Hepatocyte (in vitro differentiated cells): Measurements from ENCODE around the gene RIN3. TPM values are rescaled to one million over a fixed set of nuclear protein-coding genes. Genes with fewer than 3 reads are reported as not detected.

Experiments used
- DNase-seq: peaks from one replicate; pipeline ENCODE4 v3.0.0-alpha.2; 2016; ENCODE audit warnings: low spot score
- H2AFZ ChIP-seq: fragments of 200-600 bp; sonication (generic); 2 replicates; pipeline ENCODE4 v1.6.0; 2016; ENCODE audit warnings: antibody characterized with exemption, mild to moderate bottlenecking
- H3K27ac ChIP-seq: fragments of 200-600 bp; sonication (generic); 2 replicates; pipeline ENCODE4 v1.5.1; 2016; ENCODE audit warnings: mild to moderate bottlenecking
- H3K27me3 ChIP-seq: fragments of 200-600 bp; sonication (generic); 2 replicates; pipeline ENCODE4 v1.6.1; 2016
- H3K36me3 ChIP-seq: fragments of 200-600 bp; sonication (generic); replicated peaks from 2 replicates; pipeline ENCODE4 v1.5.1; 2016; ENCODE audit warnings: low read depth; ENCODE audit not compliant: insufficient read depth
- H3K4me1 ChIP-seq: fragments of 200-600 bp; sonication (generic); 2 replicates; pipeline ENCODE4 v1.5.1; 2016; ENCODE audit warnings: mild to moderate bottlenecking, moderate library complexity; ENCODE audit not compliant: insufficient read depth
- H3K4me2 ChIP-seq: fragments of 200-600 bp; sonication (generic); 2 replicates; pipeline ENCODE4 v1.6.0; 2016
- H3K4me3 ChIP-seq: fragments of 200-600 bp; sonication (generic); 2 replicates; pipeline ENCODE4 v1.5.1; 2016; ENCODE audit warnings: mild to moderate bottlenecking
- H3K79me2 ChIP-seq: fragments of 200-600 bp; sonication (generic); 2 replicates; pipeline ENCODE4 v1.6.0; 2017; ENCODE audit warnings: mild to moderate bottlenecking
- H3K9me2 ChIP-seq: fragments of 200-600 bp; sonication (generic); replicated peaks from 2 replicates; pipeline ENCODE4 v1.6.0; 2017; ENCODE audit warnings: mild to moderate bottlenecking; ENCODE audit not compliant: insufficient read depth
- H3K9me3 ChIP-seq: fragments of 200-600 bp; sonication (generic); 2 replicates; pipeline ENCODE4 v1.5.1; 2016; ENCODE audit warnings: low read depth, mild to moderate bottlenecking
- H4K20me1 ChIP-seq: fragments of 200-600 bp; sonication (generic); 2 replicates; pipeline ENCODE4 v1.6.0; 2016; ENCODE audit warnings: mild to moderate bottlenecking; ENCODE audit not compliant: insufficient read depth, poor library complexity, severe bottlenecking
- CTCF ChIP-seq: fragments of 200-600 bp; sonication (generic); IDR thresholded peaks from 2 replicates; pipeline ENCODE4 v1.5.1; 2016; ENCODE audit warnings: antibody characterized with exemption, mild to moderate bottlenecking; ENCODE audit not compliant: poor library complexity
- EZH2 ChIP-seq: fragments of 200-600 bp; sonication (generic); IDR thresholded peaks from 2 replicates; pipeline ENCODE4 v1.6.1; 2016; ENCODE audit warnings: antibody characterized with exemption, mild to moderate bottlenecking, borderline replicate concordance
- EZH2phosphoT487 ChIP-seq: fragments of 200-600 bp; sonication (generic); IDR thresholded peaks from one replicate; pipeline ENCODE4 v1.6.1; 2018; ENCODE audit warnings: antibody characterized with exemption, mild to moderate bottlenecking, low read depth, moderate library complexity; ENCODE audit not compliant: unreplicated experiment, severe bottlenecking
- WGBS: methylation state at CpG from one replicate; pipeline ENCODE4 v1.1.6; 2016; ENCODE audit warnings: low lambda C conversion rate; ENCODE audit errors: missing lambda C conversion rate; 5-methylcytosine and 5-hydroxymethylcytosine counted together
- polyA plus RNA-seq: library from polyadenylated mRNA; unstranded; fragments of >200 nt; fragmentation: Nextera tagmentation; extraction: Ambion mirVana; gene quantifications from 2 replicates; pipeline ENCODE4 v1.2.1, GENCODE V29; 2016
- total RNA-seq: library from RNA; depleted of rRNA; stranded (reverse); fragments of >200 nt; gene quantifications from 2 replicates; pipeline ENCODE4 v1.2.3, GENCODE V29; 2014

The RIN3 gene
- total and polyA plus RNA-seq, 2 experiments from 2014 or later: 4.2 to 11.8 TPM

- Histone ChIP-seq H3K9me3 (no peaks in the 10 kb centered on the region), H3K36me3 (no peaks in the 10 kb centered on the region), H3K4me3 (no peak overlapping the region), H2AFZ (no peak overlapping the region), H3K4me2 (no peak overlapping the region), H3K79me2 (no peaks in the 10 kb centered on the region), H3K4me1 (no peaks in the 10 kb centered on the region), H4K20me1 (no peaks in the 10 kb centered on the region), H3K9me2 (no peaks in the 10 kb centered on the region), H3K27ac (no peak overlapping the region), H3K27me3 (no peaks in the 10 kb centered on the region)
- TF ChIP-seq EZH2 (no peak), EZH2phosphoT487 (no peak), CTCF (no peak)
- no peak for DNase-seq
- WGBS: 91% methylated on average over 8 of the region's 8 CpGs
Measured at GRCh38 chr14:92497391-92497790, 16.2 kb upstream of the RIN3 start.

GRCh38 chr14:92499234-92499633, 14.3 kb upstream of the RIN3 start:
- no peak overlapping the region for H3K27ac ChIP-seq
- H3K4me1 ChIP-seq: no peaks in the 10 kb centered on the region
- TF ChIP-seq CTCF (no peak), EZH2phosphoT487 (no peak), EZH2 (no peak)
- H3K4me2 ChIP-seq: no peak overlapping the region
- no peak for DNase-seq
- 96% methylated on average over 3 of the region's 3 CpGs for whole genome bisulfite sequencing
- H3K9me3 ChIP-seq: no peaks in the 10 kb centered on the region
- H3K27me3 ChIP-seq: no peaks in the 10 kb centered on the region
- H3K4me3 ChIP-seq: no peak overlapping the region
- H4K20me1 ChIP-seq: no peaks in the 10 kb centered on the region
- no peaks in the 10 kb centered on the region for H3K79me2 ChIP-seq
- no peak overlapping the region for H2AFZ ChIP-seq
- no peaks in the 10 kb centered on the region for H3K36me3 ChIP-seq
- no peaks in the 10 kb centered on the region for H3K9me2 ChIP-seq

- Histone ChIP-seq H3K9me3 (no peaks in the 10 kb centered on the region), H3K9me2 (no peaks in the 10 kb centered on the region), H3K4me3 (no peak overlapping the region), H2AFZ (no peak overlapping the region), H3K4me2 (no peak overlapping the region), H3K4me1 (no peaks in the 10 kb centered on the region), H3K79me2 (no peaks in the 10 kb centered on the region), H3K36me3 (no peaks in the 10 kb centered on the region), H3K27ac (no peak overlapping the region), H4K20me1 (no peaks in the 10 kb centered on the region), H3K27me3 (no peaks in the 10 kb centered on the region)
- WGBS: 86% methylated on average over 6 of the region's 6 CpGs
- DNase-seq: no peak
- TF ChIP-seq EZH2: no peak
- no peak for TF ChIP-seq EZH2phosphoT487
- no peak for TF ChIP-seq CTCF
Measured at GRCh38 chr14:92500491-92500941, 13.1 kb upstream of the RIN3 start.

GRCh38 chr14:92501891-92502351, 11.7 kb upstream of the RIN3 start:
- Histone ChIP-seq H3K79me2 (no peaks in the 10 kb centered on the region), H3K27ac (no peak overlapping the region), H3K4me2 (no peak overlapping the region), H4K20me1 (no peaks in the 10 kb centered on the region), H3K27me3 (no peaks in the 10 kb centered on the region), H3K9me3 (no peaks in the 10 kb centered on the region), H3K4me3 (no peak overlapping the region), H3K4me1 (no peaks in the 10 kb centered on the region), H3K36me3 (no peaks in the 10 kb centered on the region), H2AFZ (no peak overlapping the region), H3K9me2 (no peaks in the 10 kb centered on the region)
- 86% methylated on average over 5 of the region's 5 CpGs for WGBS
- no peak for DNase-seq
- TF ChIP-seq EZH2phosphoT487 (no peak), EZH2 (no peak), CTCF (no peak)
